GM12875 (cell line): Measurements from ENCODE around the gene TTC27.

Experiments used
- H3K4me3 ChIP-seq: one replicate; pipeline ENCODE4 v1.5.1; 2011; ENCODE audit warnings: low read depth, low read length, control low read depth
- TF ChIP-seq, protein P1 (sequence below): IDR thresholded peaks from 2 replicates; pipeline ENCODE4 v1.5.1; 2011; ENCODE audit warnings: low read depth, mild to moderate bottlenecking, control low read depth, inconsistent platforms, low read length, moderate library complexity, borderline replicate concordance; ENCODE audit not compliant: insufficient read depth

TTC27 gene

DNA sequence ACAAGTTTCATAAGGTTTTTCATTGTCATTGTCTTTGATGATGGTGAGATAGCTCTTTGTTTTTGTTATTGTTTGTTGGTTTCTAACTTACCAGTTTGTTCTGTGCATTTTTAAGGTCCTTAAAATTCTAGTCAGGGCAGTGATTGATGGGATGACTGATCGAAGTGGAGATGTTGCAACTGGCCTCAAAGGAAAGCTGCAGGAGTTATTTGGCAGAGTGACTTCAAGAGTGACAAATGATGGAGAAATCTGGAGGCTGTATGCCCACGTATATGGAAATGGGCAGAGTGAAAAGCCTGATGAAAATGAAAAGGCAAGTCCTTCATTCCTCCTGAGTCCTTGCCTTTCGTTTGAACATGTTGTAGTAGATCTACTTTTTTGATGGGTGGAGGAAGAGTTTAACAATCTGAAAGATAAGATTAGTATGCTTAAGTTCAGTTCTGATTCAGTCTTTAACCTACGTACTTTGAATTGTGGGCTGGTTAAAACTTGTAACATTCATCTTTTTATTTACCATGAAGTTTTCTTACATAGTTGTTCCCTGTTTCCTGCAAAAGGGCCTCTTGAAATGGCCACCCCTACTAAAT is 183.2 kb downstream of the TTC27 start:
- no peak overlapping the region for H3K4me3 ChIP-seq
- TF ChIP-seq, protein P1, sequence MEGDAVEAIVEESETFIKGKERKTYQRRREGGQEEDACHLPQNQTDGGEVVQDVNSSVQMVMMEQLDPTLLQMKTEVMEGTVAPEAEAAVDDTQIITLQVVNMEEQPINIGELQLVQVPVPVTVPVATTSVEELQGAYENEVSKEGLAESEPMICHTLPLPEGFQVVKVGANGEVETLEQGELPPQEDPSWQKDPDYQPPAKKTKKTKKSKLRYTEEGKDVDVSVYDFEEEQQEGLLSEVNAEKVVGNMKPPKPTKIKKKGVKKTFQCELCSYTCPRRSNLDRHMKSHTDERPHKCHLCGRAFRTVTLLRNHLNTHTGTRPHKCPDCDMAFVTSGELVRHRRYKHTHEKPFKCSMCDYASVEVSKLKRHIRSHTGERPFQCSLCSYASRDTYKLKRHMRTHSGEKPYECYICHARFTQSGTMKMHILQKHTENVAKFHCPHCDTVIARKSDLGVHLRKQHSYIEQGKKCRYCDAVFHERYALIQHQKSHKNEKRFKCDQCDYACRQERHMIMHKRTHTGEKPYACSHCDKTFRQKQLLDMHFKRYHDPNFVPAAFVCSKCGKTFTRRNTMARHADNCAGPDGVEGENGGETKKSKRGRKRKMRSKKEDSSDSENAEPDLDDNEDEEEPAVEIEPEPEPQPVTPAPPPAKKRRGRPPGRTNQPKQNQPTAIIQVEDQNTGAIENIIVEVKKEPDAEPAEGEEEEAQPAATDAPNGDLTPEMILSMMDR = no peak

DNA sequence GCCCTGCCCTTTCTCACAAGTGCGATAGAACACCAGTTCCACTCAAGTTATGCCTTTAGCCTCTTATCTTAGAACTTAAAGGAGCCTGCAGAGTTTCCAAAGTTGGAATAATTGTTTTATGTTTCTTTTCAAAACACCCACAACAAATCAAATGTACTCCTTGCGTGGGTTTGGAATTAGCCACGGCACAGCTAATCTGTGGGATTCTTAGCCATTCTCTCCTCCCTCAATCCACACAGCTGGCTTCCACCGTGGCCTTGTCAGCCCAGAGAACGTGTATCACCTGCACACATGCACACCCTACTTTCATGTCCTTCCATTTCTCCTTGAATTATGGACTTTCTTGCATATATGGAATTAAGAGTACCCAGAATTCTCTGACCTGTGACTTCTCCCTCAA is 183.8 kb downstream of the TTC27 start:
- H3K4me3 ChIP-seq = no peak overlapping the region
- TF ChIP-seq, protein P1 = no peak

DNA sequence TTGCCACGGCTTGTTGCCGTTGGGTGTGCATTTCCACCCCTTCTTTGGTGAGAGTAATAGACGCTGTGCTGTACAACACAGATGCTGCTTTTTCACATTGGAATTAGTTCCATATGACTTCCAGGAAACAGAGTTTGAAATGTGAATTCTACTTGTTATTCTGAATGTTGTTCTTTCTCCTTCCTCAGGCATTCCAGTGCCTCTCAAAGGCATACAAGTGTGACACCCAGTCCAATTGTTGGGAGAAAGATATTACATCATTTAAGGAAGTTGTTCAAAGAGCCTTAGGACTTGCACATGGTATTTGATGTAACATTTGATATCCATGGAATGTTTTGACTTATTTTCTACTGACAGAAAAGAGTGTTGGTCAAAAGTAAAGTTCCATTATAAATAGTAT is 184.5 kb downstream of the TTC27 start:
- TF ChIP-seq, protein P1 = no peak
- H3K4me3 ChIP-seq = no peak overlapping the region

DNA sequence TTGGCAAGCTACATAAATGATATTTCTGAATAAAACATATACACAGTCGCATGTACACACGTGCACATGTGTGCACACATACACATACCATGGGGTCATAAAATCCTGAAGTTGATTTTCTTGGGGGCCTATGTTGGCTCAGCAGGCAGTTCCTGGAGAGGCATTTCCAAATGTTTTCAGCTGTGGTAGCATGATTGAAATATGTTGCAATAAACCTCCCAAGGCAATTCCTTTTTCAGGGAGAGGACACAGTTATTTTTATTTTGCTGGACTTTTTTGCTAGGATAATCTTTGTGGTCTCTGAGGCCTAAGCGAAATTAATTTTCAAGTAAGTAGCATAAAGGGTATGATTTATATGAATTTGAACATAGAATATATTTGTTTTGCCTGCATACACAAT is 192.2 kb downstream of the TTC27 start:
- TF ChIP-seq, protein P1 = no peak
- H3K4me3 ChIP-seq = no peak overlapping the region

DNA sequence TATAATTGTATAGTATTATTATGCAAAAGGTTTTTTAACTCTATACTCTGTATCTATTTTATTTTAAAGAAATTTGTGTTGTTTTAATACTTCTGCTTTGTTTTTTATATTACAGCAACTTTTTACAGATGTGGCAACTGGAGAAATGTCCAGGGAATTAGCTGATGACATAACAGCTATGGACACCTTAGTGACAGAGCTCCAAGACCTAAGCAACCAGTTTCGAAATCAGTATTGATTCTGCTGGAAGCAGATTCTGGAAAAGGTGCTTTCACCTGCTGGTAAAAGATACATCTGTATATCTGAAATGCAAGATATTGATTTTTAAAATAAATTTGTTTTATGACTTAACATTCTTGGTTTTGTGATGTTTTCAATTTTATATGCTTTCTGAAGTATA is 192.9 kb downstream of the TTC27 start:
- TF ChIP-seq, protein P1 = no peak

DNA sequence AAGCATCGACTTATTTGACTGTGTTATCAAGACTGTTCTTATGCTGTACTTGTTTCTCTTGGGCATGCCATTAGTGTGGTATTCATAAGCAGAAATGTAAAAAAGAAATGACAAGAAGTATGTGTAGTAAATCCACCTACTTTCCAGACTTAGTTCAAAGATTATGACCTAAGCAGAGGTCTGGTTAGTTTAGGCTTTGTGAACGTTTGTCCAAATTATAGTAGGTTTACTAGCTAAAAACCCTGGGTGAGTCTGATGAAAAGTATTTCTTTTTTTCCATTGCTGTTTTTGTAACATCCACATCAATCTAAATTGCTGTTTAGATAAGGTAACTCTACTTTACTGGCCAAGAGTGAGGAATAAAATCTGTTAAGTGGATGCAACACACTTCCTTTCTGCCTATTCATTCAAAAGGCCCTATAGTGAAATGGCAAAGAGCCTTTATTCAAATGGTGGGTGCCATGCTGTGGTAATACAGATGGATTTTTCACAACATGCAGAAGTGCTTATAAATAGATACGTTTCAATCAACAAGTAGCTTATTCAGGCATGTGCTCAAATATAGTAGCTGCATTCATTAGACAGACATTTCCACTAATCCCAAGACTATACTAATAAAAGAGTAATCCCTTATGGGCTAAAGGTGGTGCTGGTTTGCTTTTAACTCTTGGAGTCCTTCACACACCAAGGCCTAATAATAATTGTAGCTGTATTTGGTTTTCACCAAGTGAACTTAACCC is 196.4 kb downstream of the TTC27 start:
- no peak overlapping the region for H3K4me3 ChIP-seq
- TF ChIP-seq, protein P1 = no peak

More for the DNA sequence above, 192.9 kb downstream of the TTC27 start:
- H3K4me3 ChIP-seq = no peak overlapping the region

DNA sequence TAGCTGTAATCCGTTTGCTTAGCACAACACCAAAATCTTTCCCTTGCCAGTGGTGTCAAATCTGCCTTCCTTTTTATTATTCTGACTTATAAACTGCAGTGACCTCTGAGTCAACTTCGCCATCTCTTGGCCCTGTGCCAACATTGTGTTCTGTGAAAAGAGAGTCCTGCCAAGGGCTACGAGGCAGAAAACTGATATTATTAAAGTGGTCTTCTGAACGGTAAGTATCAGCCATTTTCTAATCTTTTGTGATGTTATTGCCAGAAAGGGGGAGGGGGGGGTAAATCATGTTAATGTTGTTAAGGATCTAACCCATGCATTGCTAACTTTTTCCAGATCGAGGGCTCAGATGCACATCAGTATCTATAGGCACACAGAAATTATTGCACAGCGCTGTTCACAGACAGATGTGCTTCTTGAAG is 197.5 kb downstream of the TTC27 start:
- H3K4me3 ChIP-seq = no peak overlapping the region
- TF ChIP-seq, protein P1 = no peak
